HG03571 (cell line): ENCODE results near the gene IGFLR1.
A peak's percentile ranks its signal among the peaks of the same experiment; 100 is the strongest.
"Not testable (repeated sequence)": the region's sequence is repeated elsewhere in the genome, so short reads cannot be mapped to it uniquely, and the experiment has no call there.

Experiments used
- ATAC-seq: cut with Tn5 transposase; IDR thresholded peaks from one replicate; pipeline ENCODE4 v1.9.1; 2021; ENCODE audit not compliant: unreplicated experiment

The IGFLR1 gene

DNA sequence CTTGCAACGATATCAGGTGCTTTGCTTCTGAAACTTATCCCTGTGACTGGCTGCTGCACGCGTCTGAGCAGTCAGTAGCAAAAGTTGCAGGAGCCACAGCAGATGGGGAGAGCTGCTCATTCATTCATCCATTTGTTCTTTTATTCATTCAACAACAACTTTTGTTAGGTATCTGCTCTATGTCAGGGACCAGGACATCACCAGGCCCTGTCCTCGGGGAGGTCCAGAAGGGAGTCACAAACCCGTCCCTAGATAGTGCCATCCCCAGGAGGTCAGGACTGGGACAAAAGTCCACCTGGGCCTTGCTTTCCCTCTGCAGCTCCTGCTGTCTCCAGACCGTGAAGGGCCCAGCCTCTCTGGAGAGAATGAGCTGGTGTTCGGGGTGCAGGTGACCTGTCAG lies 35.7 kb upstream of the IGFLR1 start:
- no peak for ATAC-seq

DNA sequence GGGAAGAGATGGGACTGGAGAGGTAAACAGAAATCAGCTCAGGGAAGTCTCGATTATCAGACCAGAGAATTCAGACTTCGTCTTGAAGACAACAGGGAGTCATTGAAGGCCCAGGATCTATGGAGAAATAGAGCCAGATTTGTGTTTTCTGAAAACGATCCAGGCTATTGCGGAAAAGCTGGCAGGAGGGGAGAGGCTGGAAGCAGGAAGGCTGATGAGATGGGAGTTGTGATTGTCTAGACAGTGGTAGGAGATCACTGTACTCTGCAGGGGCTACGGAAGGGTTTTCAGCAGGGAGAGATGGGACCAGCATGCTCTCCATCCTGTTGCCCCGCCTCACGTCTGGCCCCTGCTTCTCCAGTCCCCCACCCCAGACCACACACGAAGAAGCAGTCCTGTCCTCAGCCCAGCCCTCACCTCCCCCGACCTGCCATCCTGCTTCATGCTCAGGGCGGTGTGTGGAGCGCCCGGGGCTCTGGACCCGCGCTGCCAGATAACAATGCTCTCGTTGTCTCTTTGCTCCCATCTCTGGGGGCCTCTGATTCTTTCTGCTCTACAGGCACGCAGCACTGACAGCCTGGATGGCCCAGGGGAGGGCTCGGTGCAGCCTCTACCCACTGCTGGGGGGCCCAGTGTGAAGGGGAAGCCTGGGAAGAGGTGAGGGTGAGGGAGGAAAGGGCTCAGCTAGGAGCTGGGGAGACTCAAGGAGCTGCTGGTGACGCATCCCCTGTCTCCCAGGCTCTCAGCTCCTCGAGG lies 35.0 kb upstream of the IGFLR1 start:
- ATAC-seq = no peak

DNA sequence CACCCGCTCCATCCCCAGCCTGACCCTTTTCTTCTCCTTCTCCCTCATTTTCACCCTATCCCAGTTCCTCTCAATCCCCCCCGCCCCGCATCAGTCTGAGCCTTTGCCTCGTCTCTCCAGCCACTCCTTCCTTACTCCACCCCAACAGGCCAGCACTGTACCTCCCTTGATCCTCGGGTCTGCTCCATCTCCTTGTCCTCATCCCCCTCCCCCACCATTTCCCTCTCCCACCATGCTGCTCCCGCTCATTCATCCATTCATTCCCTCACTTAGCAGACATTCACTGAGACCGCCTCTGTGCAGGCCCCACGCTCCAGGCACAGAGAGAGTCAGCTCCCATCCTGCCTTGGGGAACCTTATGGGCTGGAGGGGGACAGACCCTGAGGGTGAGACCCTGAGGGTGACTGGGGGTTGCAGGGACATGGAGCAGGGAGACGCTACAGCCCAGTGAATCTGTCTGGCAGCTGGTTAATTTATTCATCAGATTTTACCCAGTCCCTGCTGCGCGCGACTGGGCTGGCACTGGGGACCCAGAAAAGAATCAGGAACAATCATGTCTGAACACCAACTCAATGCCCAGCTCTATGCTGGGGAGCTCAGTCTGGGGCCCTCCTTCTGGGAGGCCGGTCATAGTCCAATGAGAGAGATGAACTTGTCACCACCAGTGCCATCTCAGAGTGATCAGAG lies 34.0 kb upstream of the IGFLR1 start:
- ATAC-seq = no peak

DNA sequence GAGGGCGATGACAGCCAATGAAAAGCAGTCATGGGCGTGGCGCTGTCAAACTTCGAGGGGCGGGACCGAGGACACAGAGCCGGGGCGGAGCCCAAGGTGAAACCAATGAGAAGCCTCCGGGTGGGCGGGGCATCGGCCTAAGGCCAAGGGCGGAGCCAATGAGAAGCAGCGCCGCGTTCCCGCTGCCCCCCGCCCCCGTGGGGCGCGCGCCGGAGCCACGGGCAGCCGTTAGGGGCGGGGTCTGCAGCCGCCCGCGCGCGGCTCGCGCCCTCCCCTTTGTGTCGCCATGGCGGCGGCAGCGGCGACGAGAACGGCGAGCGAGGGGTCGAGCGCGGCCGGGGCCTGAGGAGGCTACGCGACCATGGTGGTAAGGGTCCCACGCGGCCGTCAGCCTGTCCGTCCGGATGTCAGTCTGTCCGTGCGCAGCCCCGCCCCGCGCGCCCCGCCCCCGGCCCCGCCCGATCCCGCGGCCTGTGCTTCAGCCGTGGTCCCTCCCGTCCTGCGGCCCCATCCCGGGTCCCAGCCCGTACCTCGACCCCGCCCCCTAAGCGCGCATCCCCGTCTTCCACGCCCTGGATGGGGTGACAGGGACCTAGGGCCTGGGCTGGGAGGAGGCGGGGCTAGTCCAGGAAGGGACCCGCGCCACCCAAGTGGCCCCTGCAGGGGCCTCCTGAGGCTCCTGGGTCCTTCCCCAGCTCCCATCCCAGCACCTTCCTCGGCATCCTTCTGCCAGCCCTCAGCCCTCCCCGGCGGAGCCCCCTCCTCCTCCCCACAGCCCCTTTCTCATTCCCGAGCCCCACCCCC lies 33.2 kb upstream of the IGFLR1 start, which contains the start of gene ARHGAP33:
Gene ARHGAP33, plus strand, starts transcription at position 267 of the 804 bp plus-strand sequence. Its CDS starts 95 bp downstream, at position 362.
- ATAC-seq = peak; percentile 78

DNA sequence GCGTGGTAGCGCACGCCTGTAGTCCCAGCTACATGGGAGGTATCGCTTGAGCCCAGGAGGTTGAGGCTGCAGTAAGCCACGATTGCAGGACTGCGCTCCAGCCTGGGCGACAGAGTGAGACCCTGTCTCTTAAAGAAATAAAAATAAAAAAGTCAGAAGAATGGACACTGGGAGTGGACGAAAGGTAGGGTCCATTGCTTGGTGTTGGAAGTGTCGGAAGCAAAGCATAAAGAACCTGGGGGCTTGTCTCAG lies 32.7 kb upstream of the IGFLR1 start:
- no peak for ATAC-seq

DNA sequence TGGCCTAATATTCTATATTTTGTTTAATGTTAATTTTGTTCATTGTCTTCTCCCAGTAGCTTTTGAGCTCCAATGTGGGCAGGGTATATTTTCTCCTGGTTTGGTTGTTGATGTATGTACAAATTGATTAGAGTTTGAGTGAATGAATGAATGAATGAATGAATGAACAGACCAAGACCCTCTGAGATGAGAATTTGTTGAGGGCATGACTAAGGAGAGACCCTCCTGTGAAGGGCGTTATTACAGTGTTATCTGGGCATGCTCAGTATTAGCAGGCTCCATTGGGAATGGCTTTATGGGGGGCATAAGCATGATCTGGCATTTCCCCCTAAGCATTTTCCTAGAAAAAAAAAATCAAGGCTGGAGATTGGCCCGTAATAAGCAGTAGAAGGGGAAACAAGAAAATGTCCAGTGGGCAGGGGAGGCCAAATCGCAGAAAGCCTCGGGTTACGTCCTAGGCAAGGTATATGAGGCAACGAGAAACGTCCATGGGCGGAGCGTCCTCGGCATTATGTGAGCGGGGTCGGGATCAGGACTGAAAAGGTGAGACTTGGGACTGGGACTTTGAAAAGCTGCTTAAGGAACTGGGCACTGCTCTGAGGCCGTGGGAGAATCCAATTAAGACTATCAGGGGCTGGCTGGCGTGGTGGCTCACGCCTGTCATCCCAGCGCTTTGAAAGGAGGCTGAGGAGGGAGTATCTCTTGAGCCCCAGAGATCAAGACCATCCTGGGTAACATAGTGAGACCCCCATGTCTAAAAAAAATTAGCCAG lies 32.2 kb upstream of the IGFLR1 start:
- ATAC-seq = no peak

DNA sequence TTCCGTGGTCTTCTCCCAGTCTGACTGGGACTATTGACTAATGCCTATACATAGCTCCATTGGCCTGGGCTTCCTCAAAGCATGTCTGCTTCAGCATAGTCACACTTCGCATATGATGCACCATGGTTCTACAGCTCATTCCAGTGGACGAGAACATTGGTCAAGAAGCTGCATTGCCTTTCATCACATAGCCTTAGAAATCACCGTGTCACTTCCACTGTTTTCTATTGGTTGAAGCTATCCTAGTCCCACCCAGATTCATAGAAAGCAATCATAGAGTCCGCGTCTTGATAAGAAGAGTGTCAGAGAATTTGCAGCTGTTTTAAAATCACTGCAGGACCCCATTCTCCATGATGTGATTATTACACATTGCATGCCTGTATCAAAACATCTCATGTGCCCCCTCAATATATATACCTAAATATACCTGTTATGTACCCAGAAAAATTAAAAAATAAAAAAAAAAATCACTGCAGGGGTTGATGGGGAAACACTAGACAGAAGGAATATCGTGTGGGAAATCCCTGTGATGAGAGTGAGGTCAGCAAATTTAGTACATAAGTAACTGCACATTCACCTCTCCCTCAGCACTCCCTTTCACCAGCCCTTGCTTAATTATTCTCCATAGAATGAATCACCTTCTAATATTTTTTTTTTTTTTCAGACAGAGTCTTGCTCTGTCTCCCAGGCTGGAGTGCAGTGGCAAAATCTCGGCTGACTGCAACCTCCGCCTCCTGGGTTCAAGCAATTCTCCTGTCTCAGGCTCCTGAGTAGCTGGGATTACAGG lies 31.0 kb upstream of the IGFLR1 start:
- ATAC-seq = no peak

DNA sequence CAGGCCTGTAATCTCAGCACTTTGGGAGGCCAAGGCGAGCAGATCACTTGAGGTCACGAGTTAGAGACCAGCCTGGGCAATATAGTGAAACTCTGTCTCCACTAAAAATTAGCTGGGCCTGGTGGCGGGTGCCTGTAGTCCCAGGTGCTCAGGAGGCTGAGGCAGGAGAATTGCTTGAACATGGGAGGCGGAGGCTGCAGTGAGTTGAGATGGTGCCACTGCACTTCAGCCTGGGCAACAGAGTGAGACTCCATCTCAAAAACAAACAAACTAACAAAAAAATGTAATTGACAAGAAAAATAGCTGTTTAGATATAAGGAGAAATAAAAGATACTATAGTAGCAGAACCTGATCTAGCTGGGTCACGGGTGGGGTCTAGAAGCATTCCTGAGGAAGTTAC lies 30.1 kb upstream of the IGFLR1 start:
- ATAC-seq = not testable (repeated sequence)

DNA sequence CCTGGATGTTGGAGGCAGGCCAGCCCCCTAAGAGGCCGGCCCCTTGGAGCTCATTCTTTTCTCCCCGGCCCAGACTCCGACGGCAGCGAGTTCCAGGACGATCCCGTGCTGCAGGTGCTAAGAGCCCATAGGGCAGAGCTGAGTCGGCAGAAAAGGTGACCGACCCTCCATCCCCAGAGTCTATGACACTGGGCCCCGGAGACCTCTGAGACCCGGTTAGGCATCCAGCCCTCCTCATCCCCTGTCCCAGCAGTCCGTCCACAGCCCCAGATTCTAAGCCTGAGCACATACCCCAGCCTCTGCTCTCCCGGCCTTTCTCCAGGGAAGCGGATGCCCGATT lies 25.8 kb upstream of the IGFLR1 start:
- ATAC-seq = no peak

DNA sequence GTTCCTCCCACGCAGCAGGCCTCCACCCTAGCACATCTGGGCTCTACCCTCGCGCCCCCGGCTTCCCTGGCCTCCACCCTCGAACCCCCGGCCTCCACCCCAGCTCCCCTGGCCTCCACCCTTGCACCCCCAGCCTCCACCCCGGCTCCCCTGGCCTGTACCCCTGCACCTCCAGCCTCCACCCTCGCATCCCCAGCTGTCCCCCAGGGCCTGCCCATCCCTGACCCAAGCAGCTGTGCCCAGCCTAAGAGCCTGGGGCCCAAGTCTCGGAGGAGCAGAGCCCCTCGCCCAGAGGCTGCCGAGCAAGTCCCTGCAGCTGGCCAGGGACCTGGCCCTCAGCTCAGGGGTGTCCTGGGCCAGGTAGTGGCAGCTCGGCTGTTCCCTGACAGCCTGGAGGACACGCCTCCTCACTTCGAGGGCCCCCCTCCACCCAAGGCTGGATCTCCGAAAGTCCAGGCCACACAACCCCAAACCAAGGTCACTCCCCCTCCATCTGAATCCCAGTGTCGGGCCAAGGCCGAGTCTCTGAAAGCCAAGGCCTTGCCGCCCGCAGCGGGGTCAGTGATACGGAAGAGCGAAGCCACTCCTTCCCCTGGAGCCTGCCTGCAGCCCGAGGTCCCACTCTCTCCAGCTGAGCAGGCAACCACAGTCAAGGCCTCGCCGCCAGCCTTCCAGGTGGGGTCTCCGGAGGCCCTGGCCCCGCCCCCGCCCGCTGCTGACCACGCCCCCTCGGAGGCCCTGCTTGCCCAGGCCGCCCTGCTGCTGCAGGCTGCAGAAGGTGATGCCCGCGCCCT lies 25.2 kb upstream of the IGFLR1 start:
- no peak for ATAC-seq

DNA sequence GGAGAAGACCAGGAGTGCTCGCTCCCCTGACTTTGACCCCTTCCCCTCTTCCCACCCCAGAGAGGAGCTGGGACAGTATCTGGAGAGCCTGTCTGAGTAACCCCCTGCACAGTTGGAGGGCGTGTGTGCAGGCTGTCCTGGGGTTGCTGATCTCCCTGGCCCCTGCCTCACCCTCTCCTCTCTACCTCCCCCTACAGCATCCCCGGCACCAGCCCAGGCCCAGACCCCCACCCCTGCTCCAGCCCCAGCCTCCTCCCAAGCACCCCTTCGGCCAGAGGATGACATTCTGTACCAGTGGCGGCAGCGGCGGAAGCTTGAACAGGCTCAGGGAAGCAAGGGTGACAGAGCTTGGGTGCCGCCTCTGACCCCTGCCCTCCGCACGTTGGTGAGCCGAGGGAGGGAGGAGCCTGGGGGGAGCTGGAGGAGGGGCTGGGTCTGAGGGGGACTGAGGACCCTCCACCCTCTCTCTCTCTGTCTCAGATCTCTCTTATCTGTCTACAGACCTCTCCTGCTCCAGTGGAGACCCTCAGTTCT lies 24.4 kb upstream of the IGFLR1 start:
- ATAC-seq = no peak

DNA sequence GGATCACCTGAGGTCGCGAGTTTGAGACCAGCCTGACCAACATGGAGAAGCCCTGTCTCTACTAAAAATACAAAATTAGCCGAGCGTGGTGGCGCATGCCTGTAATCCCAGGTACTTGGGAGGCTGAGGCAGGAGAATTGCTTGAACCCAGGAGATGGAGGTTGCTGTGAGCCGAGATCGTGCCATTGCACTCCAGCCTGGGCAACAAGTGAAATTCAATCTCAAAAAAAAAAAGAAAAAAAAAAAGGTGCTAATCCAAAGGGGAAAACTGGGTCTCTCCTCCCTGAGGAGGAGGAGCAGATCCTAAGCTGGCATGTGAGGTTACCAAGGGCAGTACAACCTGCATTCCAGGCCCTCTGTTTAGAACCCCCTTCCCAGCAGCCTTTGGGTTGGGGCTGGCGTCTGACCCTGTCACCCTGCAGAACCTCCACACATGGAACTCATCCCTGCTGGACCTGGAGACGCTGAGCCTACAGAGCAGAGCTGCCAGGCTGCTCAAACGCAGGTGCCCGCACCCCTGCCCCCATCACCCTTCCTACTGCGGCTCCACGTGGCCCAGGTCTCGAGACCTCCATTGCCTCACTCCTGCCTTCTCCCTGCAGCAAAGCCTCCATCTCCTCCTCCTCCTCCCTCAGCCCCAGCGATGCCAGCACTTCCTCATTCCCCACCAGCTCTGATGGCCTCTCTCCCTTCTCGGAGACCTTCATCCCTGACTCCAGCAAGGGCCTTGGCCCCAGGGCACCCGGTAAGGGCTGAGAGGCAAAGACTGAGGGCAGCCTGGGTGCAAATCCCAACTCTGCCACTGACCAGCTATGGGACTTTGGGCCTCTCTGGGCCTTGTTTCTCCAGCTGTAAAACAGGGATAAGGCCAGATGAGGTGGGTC lies 22.4 kb upstream of the IGFLR1 start:
- ATAC-seq = no peak

DNA sequence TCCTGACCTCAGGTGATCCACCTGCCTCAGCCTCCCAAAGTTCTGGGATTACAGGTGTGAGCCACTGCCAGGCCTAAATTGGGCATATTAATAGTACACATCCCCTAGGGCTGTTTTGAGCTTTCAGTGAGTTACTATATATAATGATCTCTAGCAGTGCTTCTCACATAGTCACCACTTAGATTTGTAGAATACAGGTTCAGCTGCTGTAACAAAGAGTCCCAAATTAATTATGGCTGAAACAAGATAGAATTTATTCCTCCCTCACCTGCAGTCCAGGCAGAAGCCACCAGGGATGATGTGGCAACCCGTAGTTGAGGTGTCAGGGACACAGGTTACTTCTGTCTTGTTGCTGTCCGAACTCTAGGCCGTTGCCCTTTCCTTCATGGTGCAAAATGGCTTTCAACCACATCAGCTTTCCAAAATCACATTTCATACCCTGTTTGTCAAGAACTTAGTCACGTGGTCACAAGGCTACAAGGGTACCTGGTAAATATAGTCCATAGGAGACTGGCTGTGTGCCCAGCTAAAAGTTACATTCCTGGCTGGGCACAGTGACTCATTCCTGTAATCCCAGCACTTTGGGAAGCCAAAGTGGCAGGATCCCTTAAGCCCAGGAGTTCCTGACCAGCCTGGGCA lies 18.6 kb upstream of the IGFLR1 start:
- ATAC-seq = no peak

DNA sequence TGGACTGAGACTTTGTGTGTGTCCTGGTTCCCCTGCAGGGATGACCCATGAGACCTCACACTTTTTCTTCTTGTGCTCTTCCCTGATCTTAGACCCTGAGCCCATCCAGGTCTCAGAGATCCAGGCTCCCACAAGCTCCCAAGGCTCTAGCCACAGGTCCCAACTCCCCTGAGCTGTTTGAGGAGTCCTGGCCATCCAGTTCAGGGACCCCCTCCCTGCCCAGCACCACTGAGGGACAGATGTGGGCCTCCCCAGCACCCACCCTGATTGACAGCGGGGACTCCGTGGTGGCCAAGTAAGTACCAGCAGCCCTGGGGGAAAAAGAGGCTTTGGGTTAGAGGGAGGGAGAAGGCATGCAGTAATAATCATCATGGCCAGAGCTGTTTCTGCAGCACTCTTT lies 17.4 kb upstream of the IGFLR1 start:
- ATAC-seq = no peak

DNA sequence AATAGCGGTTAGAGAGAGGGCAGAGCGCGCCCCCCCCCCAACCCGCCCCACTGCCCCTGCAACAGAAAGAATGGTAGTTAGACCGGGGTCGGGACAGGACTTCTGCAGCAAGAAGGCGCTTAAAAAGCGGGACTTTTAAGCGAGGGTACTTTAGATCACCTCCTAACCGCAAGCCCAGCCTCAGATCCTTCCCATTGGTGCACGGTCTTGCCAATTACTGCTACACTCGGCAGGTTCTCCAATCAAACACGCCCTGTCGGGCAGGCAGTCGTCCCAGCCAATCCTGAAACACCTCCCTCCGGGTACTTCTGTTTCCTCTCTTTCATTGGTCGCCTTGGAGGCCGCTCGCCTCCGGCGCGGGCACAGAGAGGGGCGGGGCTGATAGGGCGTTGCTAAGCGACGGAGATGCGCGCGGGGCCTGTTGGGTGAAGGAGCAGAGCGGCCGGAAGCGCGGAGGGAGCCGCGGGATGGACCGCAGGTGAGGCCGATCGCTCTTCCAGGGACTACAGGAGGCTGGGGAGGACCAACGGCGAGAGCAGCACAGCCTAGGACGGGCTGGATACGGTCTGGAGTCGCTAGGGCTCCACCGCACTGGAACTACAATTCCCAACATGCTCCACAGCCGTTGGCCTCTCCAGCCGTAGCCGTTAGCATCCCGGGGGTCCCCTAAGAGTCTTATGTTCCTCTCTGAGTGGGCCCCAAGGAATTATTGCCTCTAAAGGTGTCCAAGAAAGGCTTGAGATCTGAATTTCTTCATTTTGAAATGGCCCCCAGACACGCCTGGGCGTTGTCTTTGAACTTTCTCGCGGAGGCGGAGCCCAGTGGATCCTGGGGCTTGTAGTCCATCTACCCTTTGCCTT lies 15.7 kb upstream of the IGFLR1 start, which contains the start of gene PROSER3:
Gene PROSER3, plus strand, starts transcription at position 428 of the 860 bp plus-strand sequence. Its CDS starts 40 bp downstream, at position 468.
- peak; percentile 83 for ATAC-seq

DNA sequence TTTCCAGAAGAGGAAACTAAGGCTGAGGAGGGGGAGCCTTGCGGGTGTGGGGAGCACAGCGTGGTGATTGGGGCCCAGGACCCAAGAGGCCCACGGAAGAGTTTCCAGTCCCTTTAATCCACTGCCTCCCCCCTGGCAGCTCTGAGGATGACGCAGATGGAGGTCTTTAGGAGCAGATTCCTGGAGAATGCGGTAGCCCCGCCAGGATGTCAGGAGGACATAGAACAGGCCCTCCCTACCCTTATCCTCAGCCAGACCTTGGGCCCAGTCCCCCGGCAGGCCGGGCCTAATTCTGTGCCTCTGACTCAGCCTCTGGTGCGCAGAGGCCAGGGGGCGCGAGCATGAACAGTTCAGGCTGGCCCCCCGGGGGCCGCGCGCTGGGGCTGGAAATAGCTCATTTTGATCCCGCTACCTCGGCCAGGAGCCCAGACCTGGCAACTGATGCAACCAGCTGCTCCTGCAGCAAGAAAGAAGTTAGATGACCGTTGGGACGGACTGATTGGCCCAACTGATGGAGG lies 15.0 kb upstream of the IGFLR1 start:
- no peak for ATAC-seq
